ENCODE measurements around the gene CRB1. TPM values are rescaled to one million over a fixed set of nuclear protein-coding genes. Genes with fewer than 3 reads are reported as not detected.

Gene CRB1
- total RNA-seq, 1 experiment from 2014 or later, result not detected

DNA sequence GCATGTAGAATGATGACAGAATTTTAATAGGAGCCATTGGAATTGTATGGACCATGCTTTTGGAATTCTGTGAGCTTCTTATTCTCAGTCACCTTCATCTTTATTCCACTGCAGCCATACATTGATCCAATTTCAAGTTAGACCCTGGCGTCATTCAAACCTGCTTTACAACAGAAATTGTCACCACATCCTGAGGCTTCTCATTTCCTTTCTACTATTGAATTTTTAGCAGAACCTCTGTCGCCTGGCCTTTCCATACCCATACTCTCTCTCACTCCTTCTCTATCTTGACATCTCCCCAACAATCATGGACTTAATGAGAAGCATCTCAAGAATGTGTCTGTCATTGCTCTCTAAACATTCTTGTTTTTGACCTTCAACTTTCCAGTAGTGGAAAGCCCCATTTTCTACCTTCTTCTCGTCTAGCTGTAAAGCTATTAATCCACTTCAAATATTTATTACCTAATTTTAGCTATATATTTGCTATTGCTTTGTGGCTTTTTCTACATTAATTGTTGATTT is 74.1 kb downstream of the CRB1 start:
- Mint-ChIP-seq H3K27ac (no peak overlapping the region), H3K27me3 (ENCODE audit: low read depth) (no peaks in the 10 kb centered on the region), H3K9me3 (no peaks in the 10 kb centered on the region), H3K36me3 (ENCODE audit: insufficient read depth in 1 of 3, low read depth in 3 of 3) (no peaks in the 10 kb centered on the region), H3K4me1 (peaks cover 4% of the 10 kb centered on the region in 2 experiments; a peak in 2 of 4 replicates), H3K4me3 (no peak overlapping the region)
- no peak overlapping the region for H3K4ac ChIP-seq (ENCODE audit: low read depth, low read length)
- no peaks in the 10 kb centered on the region for H4K20me1 ChIP-seq (ENCODE audit: control insufficient read depth, insufficient read depth, insufficient read length)
- H3K9ac ChIP-seq (ENCODE audit: extremely low read depth, insufficient read length, low read length), result no peak overlapping the region
- no peak overlapping the region for H2BK120ac ChIP-seq (ENCODE audit: low read depth, low read length, poor library complexity, severe bottlenecking)
- no peak overlapping the region for H2AFZ ChIP-seq (ENCODE audit: low read length)
- H3K14ac ChIP-seq (ENCODE audit: insufficient read depth, low read length), result no peak overlapping the region
- no peak overlapping the region for H3K23ac ChIP-seq (ENCODE audit: insufficient read length, low read depth, low read length)
- H4K8ac ChIP-seq (replicated peaks; ENCODE audit: insufficient read length, low read depth, low read length), result no peak overlapping the region
- no peak overlapping the region for H4K91ac ChIP-seq (ENCODE audit: insufficient read length, low read depth, low read length)
- no peaks in the 10 kb centered on the region for H3K79me2 ChIP-seq (ENCODE audit: insufficient read depth, low read length)
- no peak overlapping the region for H3K18ac ChIP-seq (ENCODE audit: insufficient read length, low read depth, low read length)
- no peaks in the 10 kb centered on the region for H3K27me3 ChIP-seq (ENCODE audit: insufficient read depth, low read length)
- no peak overlapping the region for H4K5ac ChIP-seq (ENCODE audit: insufficient read length, low read depth, low read length)
- H3K79me1 ChIP-seq (ENCODE audit: insufficient read depth, low read depth, low read length, poor library complexity, severe bottlenecking), result no peaks in the 10 kb centered on the region
- H2BK5ac ChIP-seq (ENCODE audit: insufficient read length, low read length), result no peak overlapping the region
- H3K4me2 ChIP-seq (ENCODE audit: insufficient read depth, insufficient read length, low read length), result no peak overlapping the region
- H3T11ph ChIP-seq (ENCODE audit: low read length), result no peak overlapping the region
- H3K9me3 ChIP-seq (ENCODE audit: control insufficient read depth, low read depth, low read length), result no peaks in the 10 kb centered on the region
- TF ChIP-seq, protein P1, sequence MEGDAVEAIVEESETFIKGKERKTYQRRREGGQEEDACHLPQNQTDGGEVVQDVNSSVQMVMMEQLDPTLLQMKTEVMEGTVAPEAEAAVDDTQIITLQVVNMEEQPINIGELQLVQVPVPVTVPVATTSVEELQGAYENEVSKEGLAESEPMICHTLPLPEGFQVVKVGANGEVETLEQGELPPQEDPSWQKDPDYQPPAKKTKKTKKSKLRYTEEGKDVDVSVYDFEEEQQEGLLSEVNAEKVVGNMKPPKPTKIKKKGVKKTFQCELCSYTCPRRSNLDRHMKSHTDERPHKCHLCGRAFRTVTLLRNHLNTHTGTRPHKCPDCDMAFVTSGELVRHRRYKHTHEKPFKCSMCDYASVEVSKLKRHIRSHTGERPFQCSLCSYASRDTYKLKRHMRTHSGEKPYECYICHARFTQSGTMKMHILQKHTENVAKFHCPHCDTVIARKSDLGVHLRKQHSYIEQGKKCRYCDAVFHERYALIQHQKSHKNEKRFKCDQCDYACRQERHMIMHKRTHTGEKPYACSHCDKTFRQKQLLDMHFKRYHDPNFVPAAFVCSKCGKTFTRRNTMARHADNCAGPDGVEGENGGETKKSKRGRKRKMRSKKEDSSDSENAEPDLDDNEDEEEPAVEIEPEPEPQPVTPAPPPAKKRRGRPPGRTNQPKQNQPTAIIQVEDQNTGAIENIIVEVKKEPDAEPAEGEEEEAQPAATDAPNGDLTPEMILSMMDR (conservative IDR thresholded peaks at IDR 0.05), result no peak
- H3K27ac ChIP-seq (ENCODE audit: insufficient read length, low read depth, low read length), result no peak overlapping the region
- H3K4me1 ChIP-seq (ENCODE audit: insufficient read depth, low read length), result no peaks in the 10 kb centered on the region
- no peak overlapping the region for H2BK20ac ChIP-seq (ENCODE audit: low read depth, low read length, poor library complexity, severe bottlenecking)
- no peak overlapping the region for H2BK12ac ChIP-seq (ENCODE audit: insufficient read length, low read depth, low read length)
- no peak for DNase-seq
- no peak overlapping the region for H2AK5ac ChIP-seq (ENCODE audit: insufficient read length, low read length)
- WGBS (ENCODE audit: extremely low coverage, insufficient read length, low lambda C conversion rate), result no CpG with 5 or more reads among the region's 3 CpGs
- no peak overlapping the region for H3K56ac ChIP-seq (ENCODE audit: insufficient read length, low read depth, low read length)
- H3K23me2 ChIP-seq (ENCODE audit: insufficient read length, low read depth, low read length, poor library complexity, severe bottlenecking), result no peaks in the 10 kb centered on the region
- no peak overlapping the region for H2BK15ac ChIP-seq (ENCODE audit: low read depth, low read length)
